Stimulated activated CD8-positive, alpha-beta memory T cell treated with anti-CD3 and anti-CD28 coated beads, Interleukin-15, amount 100 ng/mL, for 24 hours (primary cell): ENCODE measurements around the gene C4orf50.
"Not testable (repeated sequence)": the region's sequence is repeated elsewhere in the genome, so short reads cannot be mapped to it uniquely, and the experiment has no call there.

ENCODE experiments used
- DNase-seq: peaks from one replicate; pipeline ENCODE4 v3.0.0-alpha.2; 2020; ENCODE audit warnings: low read depth

Gene C4orf50

GRCh38 chr4:5968246-5968645, 50.0 kb downstream of the C4orf50 start:
- no peak for DNase-seq

- no peak for DNase-seq
These were observed 50.4 kb downstream of the C4orf50 start for GRCh38 chr4:5967783-5968182.

- DNase-seq: no peak
These were observed 53.0 kb downstream of the C4orf50 start for GRCh38 chr4:5965225-5965624.

GRCh38 chr4:5964030-5964429, 54.2 kb downstream of the C4orf50 start:
- DNase-seq: no peak

GRCh38 chr4:5963611-5964010, 54.6 kb downstream of the C4orf50 start:
- DNase-seq: no peak

- no peak for DNase-seq
These were observed 55.8 kb downstream of the C4orf50 start for GRCh38 chr4:5962416-5962815.

GRCh38 chr4:5960252-5960880, 57.9 kb downstream of the C4orf50 start:
- DNase-seq: no peak

- DNase-seq: no peak
These were observed 58.8 kb downstream of the C4orf50 start for GRCh38 chr4:5959211-5959982.

GRCh38 chr4:5958199-5958735, 60.0 kb downstream of the C4orf50 start:
- no peak for DNase-seq

GRCh38 chr4:5957076-5957475, 61.2 kb downstream of the C4orf50 start:
- no peak for DNase-seq

- DNase-seq: no peak
These were observed 61.8 kb downstream of the C4orf50 start for GRCh38 chr4:5956285-5957021.

GRCh38 chr4:5955856-5956255, 62.4 kb downstream of the C4orf50 start:
- no peak for DNase-seq

GRCh38 chr4:5955201-5955821, 62.9 kb downstream of the C4orf50 start:
- no peak for DNase-seq

GRCh38 chr4:5954056-5954760, 64.0 kb downstream of the C4orf50 start:
- DNase-seq: no peak

- DNase-seq: no peak
These were observed 65.0 kb downstream of the C4orf50 start for GRCh38 chr4:5952975-5953951.

GRCh38 chr4:5952286-5952974, 65.8 kb downstream of the C4orf50 start:
- DNase-seq: no peak

GRCh38 chr4:5946653-5947052, 71.6 kb downstream of the C4orf50 start:
- DNase-seq: not testable (repeated sequence)

- no peak for DNase-seq
These were observed 72.3 kb downstream of the C4orf50 start for GRCh38 chr4:5945936-5946335.

GRCh38 chr4:5945171-5945570, 73.1 kb downstream of the C4orf50 start:
- no peak for DNase-seq

GRCh38 chr4:5943561-5943960, 74.7 kb downstream of the C4orf50 start:
- no peak for DNase-seq
